B cell (primary cell): ENCODE results near the gene HAUS2. TPM values are rescaled to one million over a fixed set of nuclear protein-coding genes. Genes with fewer than 3 reads are reported as not detected.

Source experiments
- ATAC-seq: fragments of 200-7000 bp; cut with Tn5 transposase; one replicate; pipeline ENCODE4 v1.10.0; 2021; ENCODE audit warnings: low read depth, mild to moderate bottlenecking, moderate number of reproducible peaks, moderate library complexity
- CTCF ChIA-PET: fragments of 350-600 bp; sonication (Branson Sonifier 250); formaldehyde crosslinking; loops from one replicate; lab custom pipeline; 2021; ENCODE audit warnings: antibody characterized with exemption, inconsistent platforms; lab: Charles Lee
- POLR2A ChIA-PET: fragments of 350-600 bp; sonication (Branson Sonifier 250); formaldehyde crosslinking; loops from one replicate; lab custom pipeline; 2021; ENCODE audit warnings: antibody characterized with exemption; lab: Charles Lee
- DNase-seq: peaks from one replicate; pipeline ENCODE4 v3.0.0; 2013
- H2AFZ ChIP-seq: 2 replicates; pipeline ENCODE4 v1.6.1; 2012; ENCODE audit warnings: mild to moderate bottlenecking, low read depth, low read length; ENCODE audit not compliant: insufficient read depth, poor library complexity, severe bottlenecking
- H3K27ac ChIP-seq, 2 donors: 1 replicate in 1 of 2; 2 replicates in 1 of 2; pipeline ENCODE4 v1.5.1; 2012 to 2013; ENCODE audit warnings: low read length in 2 of 2, mild to moderate bottlenecking in 2 of 2, moderate library complexity in 1 of 2
- H3K27me3 ChIP-seq, 4 experiments: fragments of 200-600 bp in 1 of 4; sonication (generic) in 1 of 4; replicated peaks in 1 of 4; 1 replicate in 2 of 4; 2 replicates in 2 of 4; pipeline versions ENCODE4 v1.6.1 to v1.7.0; 2013 to 2016; ENCODE audit warnings: low read length in 3 of 4, mild to moderate bottlenecking in 2 of 4, mixed read lengths in 1 of 4, moderate library complexity in 1 of 4; ENCODE audit not compliant: insufficient read depth in 4 of 4, control insufficient read depth in 3 of 4; ENCODE audit errors: control extremely low read depth in 1 of 4
- H3K36me3 ChIP-seq, 2 experiments: replicated peaks in 1 of 2; 1 replicate in 1 of 2; 2 replicates in 1 of 2; pipeline versions ENCODE4 v1.6.1 to v1.7.1; 2013; ENCODE audit warnings: low read length in 1 of 2; ENCODE audit not compliant: insufficient read depth in 2 of 2, control insufficient read depth in 1 of 2; ENCODE audit errors: control extremely low read depth in 1 of 2, extremely low read depth in 1 of 2
- H3K4me1 ChIP-seq, 2 donors: fragments of 200-600 bp in 1 of 2; sonication (generic) in 1 of 2; 1 replicate in 1 of 2; 2 replicates in 1 of 2; pipeline versions ENCODE4 v1.5.1 to v1.6.1; 2013 to 2017; ENCODE audit warnings: low read length in 2 of 2; ENCODE audit not compliant: control insufficient read depth in 2 of 2, insufficient read depth in 2 of 2
- H3K4me2 ChIP-seq: replicated peaks from 2 replicates; pipeline ENCODE3; 2012; ENCODE audit warnings: mild to moderate bottlenecking, low read depth, low read length; ENCODE audit not compliant: poor library complexity, severe bottlenecking
- H3K4me3 ChIP-seq, 5 experiments: fragments of 200-600 bp in 1 of 5; sonication (generic) in 1 of 5; 1 replicate in 3 of 5; 2 replicates in 2 of 5; pipeline versions ENCODE4 v1.5.1 to v1.7.0; 2011 to 2016; ENCODE audit warnings: low read length in 4 of 5, mild to moderate bottlenecking in 4 of 5, low read depth in 2 of 5, control low read depth in 1 of 5, moderate library complexity in 1 of 5; ENCODE audit not compliant: insufficient read depth in 1 of 5; ENCODE audit errors: control extremely low read depth in 1 of 5, extremely low read depth in 1 of 5
- H3K79me2 ChIP-seq: fragments of 200-600 bp; sonication (generic); one replicate; pipeline ENCODE4 v1.6.0; 2016; ENCODE audit warnings: low read length; ENCODE audit not compliant: control insufficient read depth, insufficient read depth
- H3K9ac ChIP-seq: fragments of 200-600 bp; sonication (generic); 2 replicates; pipeline ENCODE4 v1.6.1; 2017; ENCODE audit warnings: mild to moderate bottlenecking, low read length, moderate library complexity
- H3K9me3 ChIP-seq, 3 donors: one replicate each; pipeline versions ENCODE4 v1.6.1 to v1.7.1; 2013; ENCODE audit warnings: low read length in 2 of 3; ENCODE audit not compliant: control insufficient read depth in 2 of 3, insufficient read depth in 1 of 3; ENCODE audit errors: control extremely low read depth in 1 of 3
- H4K20me1 ChIP-seq: 2 replicates; pipeline ENCODE4 v1.6.0; 2012; ENCODE audit warnings: mild to moderate bottlenecking, low read length; ENCODE audit not compliant: insufficient read depth, control insufficient read depth, poor library complexity, severe bottlenecking
- H3K27ac Mint-ChIP-seq: one replicate; pipeline ENCODE4 v1.8.0; 2021; ENCODE audit warnings: mixed read lengths
- H3K27me3 Mint-ChIP-seq: one replicate; pipeline ENCODE4 v1.8.0; 2021; ENCODE audit warnings: mixed read lengths
- H3K4me1 Mint-ChIP-seq: one replicate; pipeline ENCODE4 v1.8.0; 2021; ENCODE audit warnings: mixed read lengths
- H3K4me3 Mint-ChIP-seq: one replicate; pipeline ENCODE4 v1.8.0; 2021; ENCODE audit warnings: mixed read lengths
- H3K9me3 Mint-ChIP-seq: one replicate; pipeline ENCODE4 v1.8.0; 2022; ENCODE audit warnings: mixed read lengths; ENCODE audit not compliant: insufficient read depth
- CTCF ChIP-seq: fragments of 200-600 bp; IDR thresholded peaks from one replicate; pipeline ENCODE4 v1.8.0; 2022; ENCODE audit warnings: antibody characterized with exemption, mild to moderate bottlenecking
- EZH2 ChIP-seq: IDR thresholded peaks from 2 replicates; pipeline ENCODE4 v1.6.1; 2012; ENCODE audit warnings: borderline replicate concordance, low read depth, mild to moderate bottlenecking, moderate library complexity, low read length; ENCODE audit not compliant: insufficient read depth, poor library complexity, severe bottlenecking
- WGBS: methylation state at CpG from one replicate; pipeline ENCODE4 v1.1.5; 2013; ENCODE audit warnings: missing lambda C conversion rate; ENCODE audit not compliant: insufficient coverage; 5-methylcytosine and 5-hydroxymethylcytosine counted together
- intact Hi-C: fragments of 100-400 bp; cut with micrococcal nuclease; formaldehyde crosslinking; loops from one replicate; pipeline ENCODE4 v1.10.0; 2022
- polyA plus RNA-seq: library from polyadenylated mRNA; depleted of rRNA; stranded (reverse); fragments of >200 nt; gene quantifications from 2 replicates; pipeline ENCODE4 v1.2.3, GENCODE V29; 2012
- total RNA-seq, 2 donors: library from RNA; stranded (reverse); fragments of 120-200 nt in 1 of 2; gene quantifications; 1 replicate in 1 of 2; 2 replicates in 1 of 2; pipeline versions ENCODE4 v1.2.3 to v1.2.4, GENCODE V29; 2013 to 2022

Gene HAUS2
- total and polyA plus RNA-seq, 2 donors (not counting 1 experiment from before 2014, with no cell fraction given), result 16.5 to 18.3 TPM

GRCh38 chr15:42593143-42593542 lies 44.5 kb downstream of the HAUS2 start:
- no peak overlapping the region for H3K4me2 ChIP-seq
- H4K20me1 ChIP-seq, result no peaks in the 10 kb centered on the region
- H3K4me3 ChIP-seq, result no peak overlapping the region
- DNase-seq, result no peak
- H3K9me3 ChIP-seq, result no peaks in the 10 kb centered on the region
- no peak overlapping the region for H3K27ac Mint-ChIP-seq
- no peak overlapping the region for H3K9ac ChIP-seq
- intact Hi-C loops, result no loop called here
- TF ChIP-seq CTCF (no peak), EZH2 (no peak)
- H3K79me2 ChIP-seq, result no peaks in the 10 kb centered on the region
- H3K4me3 Mint-ChIP-seq, result no peak overlapping the region
- H3K4me1 Mint-ChIP-seq, result no peaks in the 10 kb centered on the region
- H3K4me1 ChIP-seq, result no peaks in the 10 kb centered on the region
- POLR2A ChIA-PET, result no interaction called here
- H3K27me3 ChIP-seq, result no peaks in the 10 kb centered on the region
- peaks cover 0 to 2% of the 10 kb centered on the region in 2 experiments for H3K36me3 ChIP-seq
- WGBS, result no CpG with 5 or more reads among the region's 4 CpGs
- CTCF ChIA-PET, result interaction anchor here (0.7 to 2.6 kb wide), 3 partner anchors 10 to 122 kb away, joined by 4 to 8 read pairs (median 6); no protein-coding TSS in a partner anchor
- no peak overlapping the region for H2AFZ ChIP-seq
- no peaks in the 10 kb centered on the region for H3K27me3 Mint-ChIP-seq
- H3K27ac ChIP-seq, result no peak overlapping the region
- H3K9me3 Mint-ChIP-seq, result no peaks in the 10 kb centered on the region
- no peak for ATAC-seq

GRCh38 chr15:42594095-42594494 lies 45.5 kb downstream of the HAUS2 start:
- H3K4me1 Mint-ChIP-seq, result no peaks in the 10 kb centered on the region
- no peak overlapping the region for H2AFZ ChIP-seq
- no peak overlapping the region for H3K4me3 ChIP-seq
- H3K9me3 ChIP-seq, result no peaks in the 10 kb centered on the region
- ChIA-PET CTCF (no interaction called here), POLR2A (no interaction called here)
- no peak overlapping the region for H3K27ac ChIP-seq
- ATAC-seq (no peak), DNase-seq (no peak)
- H3K9ac ChIP-seq, result no peak overlapping the region
- 92% methylated on average over 2 of the region's 5 CpGs for WGBS
- H4K20me1 ChIP-seq, result no peaks in the 10 kb centered on the region
- H3K4me3 Mint-ChIP-seq, result no peak overlapping the region
- no peaks in the 10 kb centered on the region for H3K27me3 Mint-ChIP-seq
- H3K27ac Mint-ChIP-seq, result no peak overlapping the region
- H3K4me1 ChIP-seq, result no peaks in the 10 kb centered on the region
- H3K4me2 ChIP-seq, result no peak overlapping the region
- TF ChIP-seq CTCF (no peak), EZH2 (no peak)
- no peaks in the 10 kb centered on the region for H3K79me2 ChIP-seq
- H3K36me3 ChIP-seq, result peaks cover 0 to 2% of the 10 kb centered on the region in 2 experiments
- H3K27me3 ChIP-seq, result no peaks in the 10 kb centered on the region
- H3K9me3 Mint-ChIP-seq, result no peaks in the 10 kb centered on the region
- intact Hi-C loops, result no loop called here
